HG02870 (cell line): ENCODE data around the gene FMO2.

ENCODE experiments used
- ATAC-seq: cut with Tn5 transposase; IDR thresholded peaks from one replicate; pipeline ENCODE4 v1.9.1; 2021; ENCODE audit warnings: mild to moderate bottlenecking, moderate library complexity; ENCODE audit not compliant: unreplicated experiment

The FMO2 gene

DNA sequence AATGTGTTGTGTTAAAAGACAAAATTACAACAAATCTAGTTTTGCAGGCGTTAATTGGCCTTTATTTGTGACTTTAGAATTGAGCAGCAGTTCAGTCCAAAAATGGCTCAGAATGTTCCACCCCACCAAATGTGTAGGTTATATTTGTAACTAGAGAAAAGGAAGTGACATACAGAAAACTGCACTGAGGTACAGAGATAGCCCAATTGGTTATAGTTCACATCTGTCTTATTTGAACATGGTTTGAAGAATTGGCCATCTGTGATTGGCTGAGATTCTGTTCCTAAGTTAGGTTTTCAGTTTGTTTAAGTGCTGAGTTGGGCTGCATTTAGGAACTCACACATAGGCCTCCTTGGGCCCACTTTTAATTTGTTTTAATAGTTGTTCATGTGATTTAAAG, 12.0 kb upstream of the FMO2 start:
- peak; percentile 87 for ATAC-seq

DNA sequence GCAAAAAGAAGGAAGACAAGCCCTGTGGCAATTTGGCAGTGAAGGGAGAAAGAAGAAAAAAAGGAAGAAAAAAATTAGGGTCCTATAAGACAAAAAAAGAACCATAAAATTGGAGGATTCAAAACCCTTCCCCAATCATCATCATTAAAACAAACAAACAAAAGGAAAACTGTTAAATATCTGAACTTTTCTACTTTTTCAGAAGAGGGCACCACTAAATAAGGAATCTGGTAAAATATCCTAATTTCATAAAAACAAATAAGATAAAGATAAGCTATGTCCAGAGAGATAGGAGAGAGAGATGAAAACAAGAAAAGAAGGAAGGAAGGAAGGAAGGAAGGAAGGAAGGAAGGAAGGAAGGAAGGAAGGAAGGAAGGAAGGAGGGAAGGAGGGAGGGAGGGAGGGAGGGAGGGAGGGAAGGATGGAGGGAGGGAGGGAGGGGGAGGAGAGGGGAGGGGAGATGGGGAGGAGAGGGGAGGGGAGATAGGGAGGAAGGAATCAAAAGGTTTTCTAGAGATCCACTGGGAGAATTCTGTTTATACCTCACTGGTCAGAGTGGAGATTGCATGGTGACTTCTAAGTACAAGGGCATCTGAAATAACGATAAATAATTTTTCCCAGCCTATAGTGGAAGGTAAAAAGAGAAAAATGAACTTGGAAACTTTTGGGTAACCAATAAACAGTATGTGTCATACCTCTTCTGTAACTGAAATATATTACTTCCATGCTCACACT, 10.4 kb upstream of the FMO2 start:
- no peak for ATAC-seq

DNA sequence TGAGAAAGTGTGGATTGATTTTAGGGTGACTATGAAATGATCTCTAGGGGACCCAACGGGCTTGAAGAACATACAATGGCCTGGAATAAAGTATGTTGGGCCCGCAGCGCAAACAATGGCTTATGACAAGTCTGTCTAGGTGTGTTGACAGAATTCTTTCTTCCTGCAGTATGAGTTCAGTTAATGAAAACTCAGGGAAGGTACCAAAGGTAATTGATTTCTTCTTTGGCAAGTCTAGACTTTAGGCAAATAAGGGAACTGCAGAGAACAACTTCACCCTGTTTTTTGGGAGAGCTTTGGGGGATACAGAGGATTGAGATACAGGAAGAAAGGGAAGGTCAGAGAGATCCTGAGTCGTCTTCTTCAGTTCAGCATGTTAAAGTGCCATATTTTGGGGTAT, 7.8 kb upstream of the FMO2 start:
- no peak for ATAC-seq

DNA sequence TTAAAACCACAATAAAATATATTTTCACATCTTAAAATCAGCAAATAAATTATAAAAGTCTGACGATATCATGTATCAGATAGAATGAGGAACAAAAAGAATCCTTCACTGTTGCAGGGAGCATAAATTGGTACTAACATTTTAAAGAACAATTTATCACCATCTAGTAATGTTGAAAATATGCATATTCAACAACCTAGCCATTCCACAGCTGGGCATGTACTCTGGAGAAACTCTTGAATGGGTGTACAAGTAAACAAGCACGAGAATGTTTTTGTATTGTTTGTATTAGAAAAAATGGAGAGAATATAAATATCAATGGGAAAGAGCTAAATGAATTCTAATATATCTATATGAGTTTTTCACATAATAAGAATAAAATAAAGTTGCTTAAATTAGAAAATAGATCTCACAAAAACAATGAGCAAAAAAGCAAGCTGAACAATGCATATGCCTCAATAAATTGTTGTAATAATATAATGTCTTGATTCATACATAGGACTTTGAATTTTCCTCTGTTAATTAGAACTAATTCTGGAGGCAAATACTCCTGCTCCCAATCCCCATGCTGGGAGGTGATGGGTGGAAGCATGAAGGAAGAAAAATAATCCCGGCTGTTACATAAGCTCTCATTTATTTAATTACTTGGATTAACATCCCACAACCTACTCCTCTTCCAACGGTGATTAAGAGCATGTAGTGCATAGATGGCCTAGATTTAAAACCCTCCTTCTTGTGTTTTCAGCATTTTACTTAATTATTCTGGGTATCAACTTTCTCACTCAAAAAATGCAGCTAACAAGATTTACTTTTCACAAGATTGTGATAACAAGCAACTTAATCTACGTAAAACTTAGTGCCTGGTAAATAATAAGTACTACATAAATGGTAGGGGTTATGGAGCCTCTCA, 5.5 kb upstream of the FMO2 start:
- ATAC-seq: no peak

DNA sequence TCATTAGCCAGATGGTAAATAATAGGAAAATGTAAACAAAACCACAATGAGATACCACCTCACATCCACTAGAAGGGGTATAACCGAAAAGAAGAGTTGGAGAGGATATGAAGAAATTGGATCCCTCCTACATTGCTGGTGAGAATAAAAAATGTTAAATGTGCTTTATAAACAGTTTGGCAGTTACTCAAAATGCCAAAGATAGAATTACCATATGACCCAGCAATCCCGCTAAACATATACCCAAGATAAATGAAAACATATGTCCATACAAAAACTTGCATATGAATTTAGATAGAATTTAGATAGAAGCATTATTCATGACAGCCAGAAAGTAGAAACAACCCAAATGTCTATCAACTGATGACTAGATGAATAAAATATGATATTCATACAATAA, 4.4 kb upstream of the FMO2 start:
- ATAC-seq: no peak

DNA sequence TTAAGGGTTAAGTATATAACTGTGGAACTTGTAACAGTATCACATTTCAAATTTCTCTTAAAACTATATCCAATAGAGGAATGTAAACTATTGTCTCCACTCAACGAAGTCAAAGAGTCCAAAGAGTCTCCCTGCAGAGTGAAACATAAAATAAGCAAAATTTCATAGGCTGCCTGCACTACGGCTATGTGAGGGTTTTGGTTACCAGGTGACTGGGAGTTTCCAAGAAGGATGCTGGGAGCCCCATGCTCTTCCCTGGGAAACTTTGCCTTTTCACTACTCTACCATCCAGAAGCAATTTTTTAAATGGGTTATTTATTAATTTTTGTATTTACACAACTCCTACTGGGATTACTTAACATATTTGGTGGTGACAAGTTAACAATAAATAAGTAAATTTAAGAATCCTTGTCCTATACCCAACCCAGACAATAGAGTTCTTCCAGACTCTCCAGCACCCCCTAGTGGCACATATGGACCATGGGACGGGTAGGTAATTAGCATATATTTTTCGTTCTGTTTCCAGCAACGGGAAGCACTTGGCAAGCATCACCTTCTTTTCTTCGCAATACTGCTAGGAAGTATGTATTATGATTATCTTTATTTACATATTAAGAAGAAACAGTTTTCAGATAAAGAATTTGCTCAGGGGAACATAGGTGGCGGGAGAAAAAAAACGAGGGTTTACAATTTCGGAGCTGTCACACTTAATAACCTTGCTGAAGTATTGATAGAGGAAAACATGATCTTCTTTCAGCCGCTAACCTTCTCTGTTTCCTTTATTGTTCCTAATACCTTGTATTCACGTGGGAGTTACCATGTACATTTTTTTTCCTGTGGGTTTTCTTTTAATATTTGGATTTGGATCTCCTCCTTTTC, 3.5 kb downstream of the FMO2 start:
- ATAC-seq: peak; percentile 76

DNA sequence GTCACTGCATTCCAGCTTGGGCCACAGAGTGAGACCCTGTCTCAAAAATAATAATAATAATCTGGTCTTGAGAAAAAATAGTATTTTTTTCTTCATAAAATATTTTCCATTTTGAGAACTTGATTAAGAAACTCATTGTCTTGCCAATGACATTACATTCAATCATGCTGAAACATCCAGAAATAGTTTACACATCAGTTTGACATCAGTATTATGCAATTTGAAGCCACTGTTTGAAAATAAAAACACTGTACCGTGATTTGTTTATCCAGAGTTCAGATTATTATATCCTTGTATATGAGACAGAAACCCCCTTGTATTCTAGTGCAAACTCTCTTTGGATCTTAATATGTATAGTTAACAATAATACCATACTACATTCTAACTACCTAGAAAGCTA, 6.9 kb downstream of the FMO2 start:
- ATAC-seq: no peak

DNA sequence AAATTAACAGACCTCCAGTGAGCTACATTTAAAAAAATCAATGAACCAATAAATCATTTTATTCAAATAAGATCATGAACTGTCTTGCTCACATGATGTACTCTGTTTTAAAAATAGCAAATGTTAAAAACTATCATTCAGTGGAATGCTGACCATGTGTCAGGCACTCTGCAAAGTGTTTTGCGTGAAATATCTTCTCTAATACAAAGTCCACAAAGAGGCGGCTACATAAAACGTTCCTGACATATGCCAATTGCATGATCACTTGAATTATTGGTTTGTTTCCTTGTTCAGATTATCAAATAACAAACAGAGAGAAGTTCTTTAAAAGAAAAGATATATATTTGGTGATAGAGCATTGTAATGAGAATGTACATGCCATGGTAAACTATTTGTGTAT, 10.7 kb downstream of the FMO2 start:
- no peak for ATAC-seq

DNA sequence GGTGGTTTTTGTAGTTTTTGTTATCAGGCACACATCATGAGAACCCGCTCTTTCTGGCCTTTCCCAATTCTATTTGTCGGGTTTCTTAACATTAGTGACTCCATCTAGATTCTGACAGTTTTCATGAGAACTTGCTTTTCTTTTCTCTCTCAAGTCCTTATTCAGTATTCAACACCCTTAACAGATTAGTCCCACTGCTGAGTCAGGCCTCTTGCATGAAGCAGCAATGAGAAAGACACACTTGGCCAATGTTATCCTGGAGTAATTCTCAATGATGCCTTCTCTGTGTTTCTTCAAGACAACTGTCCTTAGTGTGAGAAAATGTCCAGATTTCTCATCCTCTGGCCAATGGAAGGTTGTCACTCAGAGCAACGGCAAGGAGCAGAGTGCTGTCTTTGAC, 11.3 kb downstream of the FMO2 start:
- ATAC-seq: no peak

DNA sequence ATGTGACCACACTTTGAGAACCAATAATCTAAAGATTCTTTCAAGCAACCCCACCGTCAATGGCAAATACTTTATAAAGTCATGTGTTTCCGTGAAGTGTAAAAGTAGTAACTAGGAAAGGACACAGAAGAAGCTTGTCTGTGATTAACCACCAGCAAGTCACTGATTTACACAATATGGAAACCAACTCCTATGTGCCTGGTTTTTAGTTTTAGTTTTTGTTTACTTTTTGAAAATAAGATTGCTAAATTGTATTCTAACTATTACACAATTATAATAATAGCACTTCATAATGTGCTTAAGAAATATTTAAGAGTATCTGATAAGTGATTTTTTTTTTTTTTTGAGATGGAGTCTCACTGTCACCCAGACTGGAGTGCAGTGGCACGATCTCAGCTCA, 13.0 kb downstream of the FMO2 start:
- no peak for ATAC-seq

DNA sequence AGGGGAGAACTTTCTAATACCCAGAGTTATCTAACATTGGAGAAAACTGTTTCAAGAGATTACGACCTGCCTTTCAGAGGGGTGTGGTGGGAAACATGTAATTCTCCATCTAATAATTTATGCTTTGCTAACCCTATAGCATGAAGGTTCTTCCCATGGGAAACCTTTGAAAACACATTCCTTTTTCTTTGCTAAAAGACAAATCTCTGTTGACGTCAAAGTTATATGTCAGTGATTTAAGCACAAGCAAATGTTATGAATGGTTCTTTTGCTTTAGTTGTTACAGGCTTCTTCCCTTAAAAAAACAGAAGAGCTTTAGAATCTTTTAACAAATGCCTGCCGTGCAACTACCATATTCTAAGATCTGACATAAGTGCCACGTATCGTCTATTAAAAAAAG, 19.2 kb downstream of the FMO2 start:
- ATAC-seq: no peak

DNA sequence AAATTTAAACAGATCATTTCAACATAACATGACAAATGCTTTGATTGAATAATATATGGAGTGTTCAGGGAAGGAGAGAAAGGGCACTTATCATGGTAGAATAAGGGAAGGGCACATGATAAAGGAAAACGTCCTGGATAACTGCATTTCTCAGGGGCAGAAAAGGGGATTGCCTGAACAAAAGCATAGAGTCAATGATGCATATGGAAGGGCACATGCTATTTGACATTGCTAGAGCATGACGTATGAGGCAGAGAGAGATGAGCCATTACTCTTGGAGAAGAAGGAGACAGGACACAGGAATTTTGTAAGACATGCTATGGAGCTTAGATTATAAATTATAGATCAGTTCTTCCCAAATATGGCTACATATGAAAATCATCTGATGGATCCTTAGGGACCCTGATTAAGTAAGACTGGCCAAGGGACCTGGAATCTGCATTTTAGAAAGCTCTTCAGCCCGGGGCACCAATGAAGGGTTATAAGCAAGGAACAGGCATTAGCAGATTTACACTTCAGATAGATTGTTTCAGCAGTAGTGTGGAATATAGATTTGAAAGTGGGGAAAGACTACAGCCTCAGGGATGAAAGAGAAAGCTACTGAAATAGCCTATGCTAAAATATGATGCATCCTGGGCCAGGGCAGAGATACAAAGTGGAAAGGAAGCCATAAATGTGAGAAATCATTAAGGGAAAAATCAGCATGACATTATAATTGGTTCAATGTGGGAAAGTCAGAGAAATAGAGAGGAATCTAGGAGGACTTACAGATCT, 21.3 kb downstream of the FMO2 start:
- ATAC-seq: no peak

DNA sequence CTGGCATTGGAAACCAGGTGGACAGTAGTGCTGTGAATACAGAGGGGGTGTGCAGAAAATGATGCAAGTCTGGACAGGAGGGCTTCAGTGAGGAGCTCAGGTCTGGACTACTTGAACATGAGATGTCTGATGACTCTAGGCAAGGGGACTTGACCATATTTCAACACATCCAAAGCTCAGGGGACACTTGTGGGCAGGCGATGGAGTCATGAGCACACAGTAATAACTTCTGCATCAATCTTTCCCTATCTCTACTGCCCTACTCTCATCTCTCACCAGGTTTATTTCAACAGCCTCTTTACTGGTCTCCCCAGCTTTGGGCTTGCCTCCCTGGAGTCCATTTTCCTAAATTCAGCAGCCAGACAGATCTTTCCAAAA, 21.9 kb downstream of the FMO2 start:
- ATAC-seq: no peak

DNA sequence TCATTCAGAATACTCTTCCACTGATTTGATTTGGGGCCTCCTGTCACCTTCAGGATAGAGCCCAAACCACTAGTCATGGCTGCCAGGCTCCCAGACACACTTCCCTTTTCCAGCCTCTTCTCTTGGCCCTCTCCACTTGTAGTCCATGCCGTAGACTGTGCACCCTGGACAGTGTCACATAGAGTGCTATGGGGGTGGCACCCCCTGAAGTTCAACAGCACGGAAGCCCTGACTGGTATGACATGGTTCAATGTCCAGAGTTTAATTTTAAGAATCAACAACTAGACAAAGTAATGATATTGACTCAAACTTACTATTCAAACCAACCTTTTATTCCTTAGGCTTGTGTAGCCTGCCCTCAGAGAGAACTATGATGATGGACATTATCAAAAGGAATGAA, 22.3 kb downstream of the FMO2 start:
- no peak for ATAC-seq

DNA sequence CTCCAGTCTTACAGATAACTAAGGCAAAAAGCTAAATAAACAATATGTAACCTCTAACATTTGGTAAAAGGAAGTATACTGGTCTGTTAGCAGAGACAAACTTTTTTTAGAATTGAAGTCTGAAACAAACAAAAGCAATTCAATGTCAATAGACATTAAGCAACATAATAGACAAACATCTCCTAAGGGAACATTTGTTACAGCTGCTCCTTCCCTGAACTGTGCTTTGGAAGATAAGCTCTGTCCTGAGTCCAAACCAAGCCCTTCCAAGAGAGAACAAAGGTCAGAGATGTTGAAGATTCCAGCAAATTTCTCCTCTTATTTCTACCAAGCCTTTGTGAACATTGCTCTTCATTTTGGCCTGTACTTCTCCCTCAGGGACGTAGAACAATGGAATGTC, 25.3 kb downstream of the FMO2 start:
- no peak for ATAC-seq

DNA sequence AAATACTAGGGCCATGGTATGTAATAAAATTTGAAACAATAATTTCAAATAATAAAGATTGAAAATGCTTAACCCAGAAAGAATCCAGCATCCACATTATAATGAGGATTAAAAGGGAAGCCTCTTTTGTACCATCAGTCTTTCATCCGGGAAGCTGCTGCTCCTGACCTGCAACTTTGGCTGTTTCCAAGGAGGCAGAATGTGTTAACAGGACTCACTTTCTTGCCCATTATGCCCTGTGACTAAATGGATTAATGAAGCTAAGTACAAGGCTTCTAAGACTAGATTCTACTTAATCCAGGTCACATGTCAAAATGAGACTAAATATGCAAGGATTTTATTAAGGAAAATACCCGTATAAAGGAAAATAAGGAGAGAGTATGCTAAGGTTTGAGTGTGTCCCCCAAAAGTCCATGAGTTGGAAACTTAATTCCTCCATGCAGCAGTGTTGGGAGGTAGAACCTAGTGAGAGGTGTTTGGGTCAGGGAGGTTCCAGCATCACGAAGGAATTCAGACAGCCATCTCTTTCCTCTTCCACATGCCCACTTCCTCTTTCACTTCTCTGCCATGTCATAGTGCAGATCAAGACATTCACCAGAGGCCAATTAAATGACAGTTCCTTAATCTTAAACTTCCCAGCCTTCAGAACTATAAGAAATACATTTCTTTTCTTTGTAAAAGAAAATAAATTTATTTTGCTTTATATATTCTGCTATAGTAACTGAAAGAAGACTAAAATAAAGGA, 27.7 kb downstream of the FMO2 start:
- ATAC-seq: no peak

DNA sequence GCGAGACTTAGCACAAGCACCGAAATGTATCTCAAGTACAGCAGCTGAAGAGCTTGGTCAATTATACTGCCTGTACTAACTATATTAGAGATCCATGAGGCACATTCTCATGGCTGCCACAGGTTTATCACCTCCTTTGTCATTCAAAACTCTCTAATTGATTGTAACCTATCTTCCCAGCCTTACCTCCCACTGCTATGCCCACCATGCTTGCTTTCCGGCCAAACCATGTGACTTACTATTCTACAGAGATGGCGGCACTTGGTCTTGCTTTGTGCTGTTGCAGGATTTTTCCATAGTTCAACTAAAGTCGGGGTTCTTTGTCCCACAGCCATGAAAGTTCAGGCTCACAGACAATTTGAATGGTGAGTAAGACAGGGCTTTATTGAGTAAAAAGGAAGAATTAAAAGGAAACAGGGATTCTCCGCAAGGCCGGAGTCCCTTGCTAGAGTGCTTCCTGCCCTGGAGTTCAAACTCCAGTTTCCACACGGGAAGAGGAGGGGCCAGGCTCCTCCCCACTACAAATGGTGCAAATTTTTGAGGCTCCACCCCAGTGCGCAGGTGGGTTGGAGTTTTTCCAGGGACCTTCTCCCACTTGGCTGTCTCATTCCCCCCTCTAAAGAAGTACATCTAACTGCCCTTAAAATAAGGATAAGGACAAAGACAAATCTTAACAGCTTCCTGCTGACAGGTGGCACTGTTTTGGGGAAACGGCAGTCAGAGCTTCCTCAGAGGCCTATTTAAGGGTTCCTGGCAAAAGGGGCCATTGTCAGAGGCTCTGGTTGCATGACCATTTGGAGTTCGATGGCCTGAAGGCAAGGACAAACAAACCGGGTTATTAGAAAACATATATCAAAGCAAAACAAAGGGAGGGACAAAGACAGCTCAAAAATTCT, 28.7 kb downstream of the FMO2 start:
- no peak for ATAC-seq

DNA sequence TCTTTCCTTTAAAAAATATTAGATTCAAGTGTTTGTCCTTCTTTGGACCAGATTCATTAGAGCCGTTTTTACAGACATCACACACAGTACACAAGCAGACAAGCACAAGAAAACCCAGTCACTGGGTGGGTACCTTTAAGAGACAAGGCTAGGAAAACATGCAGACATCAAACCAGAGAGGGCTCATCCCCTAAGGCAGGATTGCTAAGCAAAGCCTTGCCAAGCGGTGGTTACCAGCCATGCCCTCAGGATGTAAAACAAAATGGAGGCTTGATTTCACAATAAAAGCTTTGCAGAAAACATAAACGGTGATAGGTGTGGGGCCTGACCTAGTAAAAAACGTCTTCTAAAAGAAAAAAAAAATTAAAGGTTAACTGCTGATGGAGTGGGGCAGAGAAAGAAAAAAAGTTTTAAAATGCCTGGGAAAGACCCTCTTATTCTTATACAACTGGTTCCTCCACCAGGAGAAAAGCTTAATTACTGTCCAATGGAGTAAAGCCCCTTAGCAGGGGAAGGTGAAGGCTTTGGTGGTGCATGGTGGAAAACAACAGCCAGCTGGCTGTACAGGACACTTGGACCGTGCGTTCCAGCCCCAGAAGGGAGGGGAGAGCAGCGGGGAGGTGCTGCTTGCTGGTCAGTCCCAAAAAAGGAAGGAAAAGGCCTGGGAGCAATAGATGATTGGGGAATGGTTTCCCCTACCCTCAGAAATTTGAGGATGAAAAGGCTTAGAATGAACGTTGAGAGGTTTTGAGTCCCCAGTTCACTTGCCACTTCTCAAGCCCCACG, 32.8 kb downstream of the FMO2 start:
- ATAC-seq: no peak
